ENCODE results near the gene BICDL2.

BICDL2 gene

DNA sequence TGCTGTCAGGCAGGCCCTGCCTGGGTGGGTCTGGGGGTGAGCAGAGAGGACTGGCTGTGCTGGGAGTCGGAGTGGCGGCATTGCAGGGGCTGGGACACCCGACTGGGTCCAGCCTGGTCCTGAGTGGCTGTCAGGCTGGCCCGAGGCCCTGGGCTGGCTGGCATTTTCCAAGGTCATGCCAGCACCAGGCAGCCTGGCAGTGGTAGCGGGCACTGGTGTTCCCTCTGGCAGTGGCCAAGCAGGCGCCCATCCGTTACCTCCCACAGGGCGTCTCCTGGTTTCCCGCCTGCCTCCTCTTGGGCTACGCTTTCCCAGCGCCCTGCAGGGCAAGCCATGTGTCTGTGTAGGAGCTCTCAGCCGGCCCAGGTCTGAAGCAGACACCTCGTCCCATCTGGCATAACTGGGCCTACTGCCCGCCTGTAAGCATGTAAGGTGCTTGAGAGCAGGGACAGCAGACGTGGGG is 50.8 kb downstream of the BICDL2 start:
- DNase-seq (ENCODE audit: low read depth in 2 of 2), result no peak

DNA sequence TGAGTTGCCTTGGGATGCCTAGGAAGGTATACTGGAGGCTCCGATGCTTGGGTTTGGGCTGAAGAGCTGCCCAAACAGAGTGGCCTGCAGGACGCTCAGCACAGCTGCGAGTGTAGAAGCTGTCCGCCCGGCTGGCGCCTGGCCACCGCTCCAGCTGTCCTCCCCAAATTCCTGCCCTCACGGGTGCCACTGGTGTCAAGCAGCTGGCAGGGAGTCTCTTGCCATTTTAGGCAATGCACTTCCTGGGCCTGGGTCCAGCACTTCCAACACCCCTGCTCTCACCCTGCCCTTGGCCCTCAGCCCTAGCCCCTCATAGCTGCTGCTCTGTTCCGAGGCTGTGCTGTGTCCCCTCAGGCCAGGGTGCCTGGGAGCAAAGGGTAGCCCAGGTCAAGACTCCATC is 51.3 kb downstream of the BICDL2 start:
- DNase-seq (ENCODE audit: low read depth in 2 of 2), result no peak

DNA sequence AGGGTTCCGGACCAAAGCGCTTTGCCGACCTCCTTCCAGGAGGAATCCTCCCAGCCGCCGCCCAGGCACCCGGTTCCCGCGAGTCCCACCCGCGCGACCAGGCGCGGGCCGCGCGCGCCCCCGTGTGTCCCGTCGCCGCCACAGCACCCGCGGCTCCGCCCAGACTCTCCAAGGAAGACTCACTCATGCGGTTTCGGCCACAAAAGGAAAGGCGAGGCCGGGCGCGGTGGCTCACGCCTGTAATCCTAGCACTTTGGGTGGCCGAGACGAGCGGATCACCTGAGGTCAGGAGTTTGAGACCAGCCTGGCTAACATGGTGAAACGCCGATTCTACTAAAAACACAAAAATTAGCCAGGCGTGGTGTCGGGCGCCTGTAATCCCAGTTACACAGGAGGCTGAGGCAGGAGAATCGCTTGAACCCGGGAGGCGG is 53.0 kb downstream of the BICDL2 start:
- peak; percentile 76 to 79 for DNase-seq (ENCODE audit: low read depth in 2 of 2)

DNA sequence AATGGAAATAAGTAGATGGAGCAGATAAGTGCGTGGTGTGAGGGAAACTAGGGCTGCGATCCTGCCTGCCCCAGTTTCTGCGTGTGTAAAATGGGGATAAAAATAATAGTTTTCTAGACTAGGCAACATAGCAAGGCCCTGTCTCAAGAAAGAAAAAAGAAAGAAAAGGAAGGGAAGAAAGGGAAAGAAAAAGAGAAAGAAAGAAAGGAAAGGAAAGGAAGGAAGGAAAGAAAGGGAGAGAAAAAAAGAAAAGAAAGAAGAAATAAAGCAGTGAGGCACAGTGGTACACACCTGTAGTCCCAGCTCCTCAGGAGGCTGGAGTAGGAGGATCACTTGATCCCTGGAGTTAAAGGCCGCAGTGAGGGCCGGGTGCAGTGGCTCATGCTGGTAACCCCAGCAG is 54.3 kb downstream of the BICDL2 start:
- DNase-seq (ENCODE audit: low read depth in 2 of 2), result no peak

DNA sequence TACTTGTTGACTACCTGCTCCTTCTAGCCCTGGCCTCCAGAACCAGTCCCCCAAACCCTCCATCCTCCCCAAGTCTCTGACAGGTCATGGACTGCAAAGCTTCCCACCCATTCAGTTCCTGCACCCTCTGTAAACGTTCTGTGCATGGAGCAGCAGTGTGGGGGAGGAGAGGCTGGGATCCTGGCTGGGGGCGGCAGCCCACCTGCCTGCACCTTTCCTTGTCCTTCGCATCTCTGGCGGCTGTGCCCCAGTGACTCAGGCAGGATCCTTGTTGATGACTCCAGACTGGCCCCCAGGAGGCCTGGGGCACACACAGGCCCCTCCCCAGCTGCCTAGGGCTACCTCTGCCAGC is 54.9 kb downstream of the BICDL2 start:
- DNase-seq (ENCODE audit: low read depth in 2 of 2), result no peak

DNA sequence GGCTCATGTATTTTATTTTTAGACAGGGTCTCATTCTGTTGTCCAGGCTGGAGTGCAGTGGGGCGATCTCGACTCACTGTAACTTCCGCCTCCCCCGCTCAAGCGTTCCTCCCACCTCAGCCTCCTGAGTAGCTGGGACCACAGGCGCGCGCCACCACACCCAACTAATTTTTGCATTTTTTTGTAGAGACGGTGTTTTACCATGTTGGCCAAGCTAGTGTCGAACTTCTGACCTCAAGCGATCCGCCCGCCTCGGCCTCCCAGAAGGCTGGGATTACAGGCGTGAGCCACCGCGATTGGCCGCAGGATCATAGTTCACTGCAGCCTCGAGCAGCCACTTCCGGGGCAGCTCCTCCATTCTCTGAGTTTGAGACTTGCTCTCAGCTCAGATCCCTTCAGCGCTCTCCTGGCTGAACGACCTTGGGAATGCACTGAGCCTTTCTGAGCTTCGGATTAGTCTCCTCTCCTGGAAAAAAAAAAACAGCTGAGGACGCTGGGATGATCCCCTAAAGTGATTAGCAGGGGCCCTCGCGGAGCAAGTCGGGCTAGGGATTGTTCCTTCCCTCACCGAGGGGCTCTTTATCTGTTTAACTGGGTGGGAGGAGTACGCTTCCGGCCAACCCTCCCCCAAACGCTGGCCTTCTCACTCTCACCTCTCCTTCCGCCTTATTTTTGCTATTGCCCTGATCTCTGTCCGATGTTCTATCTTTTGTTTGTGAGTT is 55.4 kb downstream of the BICDL2 start:
- no peak for DNase-seq (ENCODE audit: low read depth in 2 of 2)

DNA sequence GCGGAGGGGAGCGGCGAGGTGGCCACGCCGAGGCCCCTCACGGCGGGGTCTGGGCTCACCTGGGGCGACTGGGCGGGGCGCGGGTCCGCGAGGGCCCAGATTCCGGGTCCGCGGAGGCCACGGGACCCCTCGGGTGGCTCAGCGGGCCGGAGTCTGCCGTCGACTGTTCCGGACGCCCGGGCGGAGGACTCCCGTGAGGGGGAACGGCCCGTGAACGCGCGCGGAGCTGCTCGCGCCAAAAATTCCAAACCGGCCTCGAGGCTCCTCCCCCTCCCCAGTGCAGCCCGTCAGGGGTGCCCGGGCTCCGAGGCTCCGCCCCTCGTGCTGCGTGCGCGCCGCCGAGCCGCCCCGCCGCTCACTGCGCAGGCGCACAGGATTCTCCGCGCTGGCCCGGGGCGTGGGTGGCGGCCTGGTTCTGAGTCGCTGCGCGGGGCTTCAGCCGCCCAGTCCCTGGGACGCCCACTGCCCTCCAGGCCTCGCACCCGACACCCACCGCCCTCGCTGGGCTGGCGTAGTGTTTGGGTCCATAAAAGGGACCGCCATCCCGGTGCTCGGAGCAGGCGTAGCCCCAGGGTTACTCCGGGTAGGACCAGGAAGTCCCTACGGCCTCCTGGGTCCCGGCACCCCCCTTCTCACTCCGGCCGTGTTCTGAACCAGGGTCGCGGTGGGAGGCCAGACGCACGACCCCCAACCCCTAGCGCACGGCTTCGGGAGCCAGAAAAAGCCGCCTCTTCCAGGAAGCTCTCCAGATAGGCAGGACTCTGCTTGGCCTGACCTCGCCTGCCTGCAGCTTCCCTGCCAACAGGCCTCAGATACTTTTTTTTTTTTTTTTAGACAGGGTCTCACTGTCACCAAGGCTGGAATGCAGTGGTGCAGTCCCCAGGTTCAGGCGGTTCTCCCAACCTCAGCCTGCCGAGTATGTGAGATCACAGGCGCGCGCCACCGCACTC is 56.2 kb downstream of the BICDL2 start, which contains the start of gene PKMYT1:
Gene PKMYT1 (minus strand): TSS at position 220 of the 950 bp plus-strand sequence. CDS start 789 bp downstream, outside the sequence.
- DNase-seq (ENCODE audit: low read depth in 2 of 2), result peak; percentile 91 to 94

DNA sequence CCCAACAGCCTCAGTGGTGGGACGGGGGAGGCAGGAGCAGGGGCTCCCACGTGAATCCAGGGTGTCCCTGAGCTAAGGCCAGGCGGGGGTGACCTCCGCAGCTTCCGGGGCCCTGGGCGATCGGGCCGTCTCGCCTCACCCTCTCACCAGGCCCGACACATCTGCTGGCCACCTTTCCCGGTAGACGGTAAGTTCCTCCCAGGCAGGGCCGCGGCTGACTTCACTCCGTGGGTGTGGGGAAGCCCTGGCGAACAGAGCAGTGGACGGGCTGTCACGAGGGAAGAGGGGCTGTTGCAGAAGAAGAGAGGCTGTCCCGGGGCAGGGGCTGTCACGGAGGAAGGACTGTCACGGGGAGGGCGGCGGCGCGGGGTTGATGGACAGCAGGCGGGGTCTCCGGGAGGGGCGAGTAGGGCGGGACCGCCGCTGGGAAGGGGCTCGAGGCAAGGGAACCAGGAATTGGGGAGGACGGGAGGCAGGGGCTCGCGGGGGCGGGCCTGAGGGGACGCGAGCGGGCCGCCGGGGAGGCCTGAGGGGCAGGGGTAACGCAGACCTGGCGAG is 57.0 kb downstream of the BICDL2 start:
- DNase-seq (ENCODE audit: low read depth in 2 of 2), result no peak
